H9 (cell line): Measurements from ENCODE around the gene GPR84. TPM values are rescaled to one million over a fixed set of nuclear protein-coding genes. Genes with fewer than 3 reads are reported as not detected.

Experiments
- DNase-seq: peaks from one replicate; pipeline ENCODE4 v3.0.0-alpha.2; 2017
- H2AFZ ChIP-seq: one replicate; pipeline ENCODE4 v1.6.1; 2013; ENCODE audit warnings: mild to moderate bottlenecking, low read length, control low read depth, moderate library complexity
- H2AK5ac ChIP-seq: 2 replicates; pipeline ENCODE4 v1.6.1; 2013; ENCODE audit warnings: low read length, control low read depth, mixed read lengths; ENCODE audit not compliant: insufficient read length
- H2BK120ac ChIP-seq: one replicate; pipeline ENCODE4 v1.6.1; 2013; ENCODE audit warnings: low read depth, mild to moderate bottlenecking, low read length, control low read depth, inconsistent platforms; ENCODE audit not compliant: poor library complexity, severe bottlenecking
- H2BK12ac ChIP-seq: 2 replicates; pipeline ENCODE4 v1.6.1; 2013; ENCODE audit warnings: low read length, control low read depth, mixed read lengths, low read depth; ENCODE audit not compliant: insufficient read length
- H2BK15ac ChIP-seq: 2 replicates; pipeline ENCODE4 v1.6.1; 2013; ENCODE audit warnings: low read depth, low read length, control low read depth
- H2BK20ac ChIP-seq: one replicate; pipeline ENCODE4 v1.6.1; 2013; ENCODE audit warnings: low read depth, mild to moderate bottlenecking, low read length, control low read depth, inconsistent platforms; ENCODE audit not compliant: poor library complexity, severe bottlenecking
- H2BK5ac ChIP-seq: 2 replicates; pipeline ENCODE4 v1.6.1; 2013; ENCODE audit warnings: low read length, control low read depth, mixed read lengths; ENCODE audit not compliant: insufficient read length
- H3K14ac ChIP-seq: 2 replicates; pipeline ENCODE4 v1.6.1; 2013; ENCODE audit warnings: low read length, control low read depth; ENCODE audit not compliant: insufficient read depth
- H3K18ac ChIP-seq: 2 replicates; pipeline ENCODE4 v1.6.1; 2013; ENCODE audit warnings: low read depth, mild to moderate bottlenecking, mixed read lengths, low read length, control low read depth; ENCODE audit not compliant: insufficient read length
- H3K23ac ChIP-seq: 2 replicates; pipeline ENCODE4 v1.6.1; 2013; ENCODE audit warnings: low read length, control low read depth, mixed read lengths, low read depth; ENCODE audit not compliant: insufficient read length
- H3K23me2 ChIP-seq: 2 replicates; pipeline ENCODE4 v1.6.1; 2013; ENCODE audit warnings: low read depth, mild to moderate bottlenecking, mixed read lengths, low read length, control low read depth; ENCODE audit not compliant: insufficient read length, poor library complexity, severe bottlenecking
- H3K27ac ChIP-seq: 2 replicates; pipeline ENCODE4 v1.5.1; 2013; ENCODE audit warnings: low read length, control low read depth, mixed read lengths, low read depth; ENCODE audit not compliant: insufficient read length
- H3K27me3 ChIP-seq: 2 replicates; pipeline ENCODE4 v1.6.1; 2013; ENCODE audit warnings: low read length, control low read depth, inconsistent platforms; ENCODE audit not compliant: insufficient read depth
- H3K4ac ChIP-seq: 2 replicates; pipeline ENCODE4 v1.6.1; 2013; ENCODE audit warnings: low read depth, mild to moderate bottlenecking, control low read depth, inconsistent platforms, low read length, moderate library complexity
- H3K4me1 ChIP-seq: 2 replicates; pipeline ENCODE4 v1.6.1; 2013; ENCODE audit warnings: low read length, control low read depth, inconsistent platforms; ENCODE audit not compliant: insufficient read depth
- H3K4me2 ChIP-seq: 2 replicates; pipeline ENCODE4 v1.6.1; 2013; ENCODE audit warnings: low read length, control low read depth, mixed read lengths; ENCODE audit not compliant: insufficient read length, insufficient read depth
- H3K56ac ChIP-seq: 2 replicates; pipeline ENCODE4 v1.6.1; 2013; ENCODE audit warnings: low read depth, mild to moderate bottlenecking, mixed read lengths, low read length, control low read depth; ENCODE audit not compliant: insufficient read length
- H3K79me1 ChIP-seq: 2 replicates; pipeline ENCODE4 v1.6.1; 2013; ENCODE audit warnings: low read depth, mild to moderate bottlenecking, moderate library complexity, low read length, control low read depth, inconsistent platforms; ENCODE audit not compliant: insufficient read depth, poor library complexity, severe bottlenecking
- H3K79me2 ChIP-seq: 2 replicates; pipeline ENCODE4 v1.6.1; 2013; ENCODE audit warnings: low read length, control low read depth, inconsistent platforms; ENCODE audit not compliant: insufficient read depth
- H3K9ac ChIP-seq: 2 replicates; pipeline ENCODE4 v1.6.1; 2013; ENCODE audit warnings: low read length, control low read depth, mixed read lengths; ENCODE audit not compliant: insufficient read length; ENCODE audit errors: extremely low read depth
- H3K9me3 ChIP-seq: one replicate; pipeline ENCODE4 v1.6.1; 2013; ENCODE audit warnings: low read depth, low read length, inconsistent platforms; ENCODE audit not compliant: control insufficient read depth
- H3T11ph ChIP-seq: one replicate; pipeline ENCODE4 v1.6.1; 2013; ENCODE audit warnings: mild to moderate bottlenecking, low read length, control low read depth, inconsistent platforms
- H4K20me1 ChIP-seq: one replicate; pipeline ENCODE4 v1.6.1; 2013; ENCODE audit not compliant: control insufficient read depth, insufficient read length, insufficient read depth
- H4K5ac ChIP-seq: 2 replicates; pipeline ENCODE4 v1.6.1; 2013; ENCODE audit warnings: low read depth, mild to moderate bottlenecking, mixed read lengths, low read length, control low read depth; ENCODE audit not compliant: insufficient read length
- H4K8ac ChIP-seq: replicated peaks from 2 replicates; pipeline ENCODE4 v1.6.1; 2013; ENCODE audit warnings: low read length, control low read depth, mixed read lengths, low read depth; ENCODE audit not compliant: insufficient read length
- H4K91ac ChIP-seq: 2 replicates; pipeline ENCODE4 v1.6.1; 2013; ENCODE audit warnings: low read depth, mild to moderate bottlenecking, moderate library complexity, mixed read lengths, low read length, control low read depth; ENCODE audit not compliant: insufficient read length
- H3K27ac Mint-ChIP-seq, 3 experiments: 2 replicates in 2 of 3; 3 replicates in 1 of 3; pipeline ENCODE4 v1.8.0; 2020 to 2021; ENCODE audit warnings: mixed read lengths in 3 of 3, mild to moderate bottlenecking in 1 of 3, moderate library complexity in 1 of 3
- H3K27me3 Mint-ChIP-seq: 2 replicates; pipeline ENCODE4 v1.8.0; 2021; ENCODE audit warnings: low read depth, mild to moderate bottlenecking, moderate library complexity, mixed read lengths
- H3K36me3 Mint-ChIP-seq, 3 experiments: 2 replicates in 2 of 3; 3 replicates in 1 of 3; pipeline ENCODE4 v1.8.0; 2020 to 2021; ENCODE audit warnings: low read depth in 3 of 3, mixed read lengths in 3 of 3; ENCODE audit not compliant: insufficient read depth in 1 of 3
- H3K4me1 Mint-ChIP-seq, 2 experiments: 2 replicates each; pipeline ENCODE4 v1.8.0; 2020; ENCODE audit warnings: mixed read lengths in 2 of 2
- H3K4me3 Mint-ChIP-seq, 2 experiments: 2 replicates in 1 of 2; 3 replicates in 1 of 2; pipeline ENCODE4 v1.8.0; 2020 to 2021; ENCODE audit warnings: mild to moderate bottlenecking in 2 of 2, mixed read lengths in 2 of 2, moderate library complexity in 1 of 2
- H3K9me3 Mint-ChIP-seq, 2 experiments: 2 replicates in 1 of 2; 3 replicates in 1 of 2; pipeline ENCODE4 v1.8.0; 2020; ENCODE audit warnings: mild to moderate bottlenecking in 2 of 2, mixed read lengths in 2 of 2, moderate library complexity in 1 of 2
- CTCF ChIP-seq: fragments of 200-600 bp; sonication (generic); conservative IDR thresholded peaks from 3 replicates; pipeline ENCODE4 v1.8.0; 2021; ENCODE audit warnings: antibody characterized with exemption, mild to moderate bottlenecking
- WGBS: extraction: QIAGEN DNeasy Blood & Tissue Kit; methylation state at CpG from one replicate; pipeline ENCODE4 v1.1.7; 2013; ENCODE audit warnings: missing lambda C conversion rate, low lambda C conversion rate, mixed read lengths; ENCODE audit not compliant: insufficient read length; ENCODE audit errors: extremely low coverage; 5-methylcytosine and 5-hydroxymethylcytosine counted together
- total RNA-seq: library from RNA; stranded (reverse); gene quantifications from 2 replicates; pipeline ENCODE4 v1.2.1, GENCODE V29; 2021

GPR84 gene
- total RNA-seq, 1 experiment from 2014 or later = not detected

GRCh38 chr12:54341378-54342300 lies 22.6 kb downstream of the GPR84 start:
- H2BK15ac ChIP-seq = no peak overlapping the region
- H3K4me1 Mint-ChIP-seq = peaks cover 2 to 3% of the 10 kb centered on the region in 2 experiments; a peak in 2 of 4 replicates
- H2BK5ac ChIP-seq = no peak overlapping the region
- H3K27me3 Mint-ChIP-seq = no peaks in the 10 kb centered on the region
- no peak for TF ChIP-seq CTCF
- peaks cover 25 to 53% (median 39%) of the 10 kb centered on the region in 3 experiments; a peak in 6 of 7 replicates for H3K36me3 Mint-ChIP-seq
- no peak overlapping the region for H3K56ac ChIP-seq
- H2BK20ac ChIP-seq = no peak overlapping the region
- H3K9me3 ChIP-seq = no peaks in the 10 kb centered on the region
- no peak overlapping the region for H4K5ac ChIP-seq
- WGBS = no CpG with 5 or more reads among the region's 9 CpGs
- H3K23me2 ChIP-seq = no peaks in the 10 kb centered on the region
- no peak overlapping the region for H2BK120ac ChIP-seq
- no peak overlapping the region for H3K4me2 ChIP-seq
- H3K79me2 ChIP-seq = no peaks in the 10 kb centered on the region
- H3K9ac ChIP-seq = no peak overlapping the region
- H3K9me3 Mint-ChIP-seq = no peaks in the 10 kb centered on the region
- no peaks in the 10 kb centered on the region for H3K4me1 ChIP-seq
- no peaks in the 10 kb centered on the region for H3K79me1 ChIP-seq
- H3K27me3 ChIP-seq = no peaks in the 10 kb centered on the region
- no peak overlapping the region for H4K91ac ChIP-seq
- H3K4ac ChIP-seq = no peak overlapping the region
- H3K27ac Mint-ChIP-seq = no peak overlapping the region; a peak in 1 of 7 replicates
- no peak overlapping the region for H2BK12ac ChIP-seq
- no peak overlapping the region for H3K4me3 Mint-ChIP-seq
- H3K18ac ChIP-seq = no peak overlapping the region
- no peak overlapping the region for H3K14ac ChIP-seq
- no peak overlapping the region for H2AK5ac ChIP-seq
- no peak overlapping the region for H2AFZ ChIP-seq
- DNase-seq = no peak
- H3T11ph ChIP-seq = no peak overlapping the region
- no peak overlapping the region for H3K27ac ChIP-seq
- H4K8ac ChIP-seq = no peak overlapping the region
- H4K20me1 ChIP-seq = no peaks in the 10 kb centered on the region
- H3K23ac ChIP-seq = no peak overlapping the region
